K562 (cell line): Measurements from ENCODE around the gene RUNDC3A. TPM values are rescaled to one million over a fixed set of nuclear protein-coding genes. Genes with fewer than 3 reads are reported as not detected.

Experiments
- ARNT ChIP-seq, 2 experiments: fragments of 450-650 bp; IDR thresholded peaks; 2 replicates each; pipeline ENCODE4 v1.6.1; 2016; ENCODE audit warnings: mild to moderate bottlenecking in 1 of 2
- CTCF ChIP-seq, 3 experiments: IDR thresholded peaks in 2 of 3; conservative IDR thresholded peaks in 1 of 3; 2 replicates each; pipeline ENCODE4 v1.5.1; 2011 to 2012; ENCODE audit warnings: low read length in 3 of 3, mild to moderate bottlenecking in 3 of 3, control low read depth in 2 of 3, improper control_type of control experiment in 1 of 3, inconsistent platforms in 1 of 3, low read depth in 1 of 3, mixed read lengths in 1 of 3, moderate library complexity in 1 of 3; ENCODE audit not compliant: insufficient read depth in 2 of 3
- E2F6 ChIP-seq, 2 experiments: IDR thresholded peaks; 2 replicates each; pipeline ENCODE4 v1.6.1; 2011; ENCODE audit warnings: borderline replicate concordance in 1 of 2, control low read depth in 1 of 2, low read depth in 1 of 2, low read length in 1 of 2, mild to moderate bottlenecking in 1 of 2, mixed read lengths in 1 of 2, moderate library complexity in 1 of 2; ENCODE audit not compliant: insufficient read depth in 1 of 2, insufficient read length in 1 of 2, poor library complexity in 1 of 2, severe bottlenecking in 1 of 2; ENCODE audit errors: extremely low read depth in 1 of 2
- NUFIP1 ChIP-seq: fragments of 450-650 bp; IDR thresholded peaks from 2 replicates; pipeline ENCODE4 v1.6.1; 2018; ENCODE audit not compliant: partially characterized antibody
- RAD21 ChIP-seq, 2 experiments: fragments of 250-450 bp in 1 of 2; fragments of 450-650 bp in 1 of 2; sonication (Bioruptor Pico) in 1 of 2; formaldehyde crosslinking in 1 of 2; IDR thresholded peaks in 1 of 2; conservative IDR thresholded peaks in 1 of 2; 2 replicates each; pipeline versions ENCODE4 v1.4.0 to v1.8.0; 2020 to 2022; ENCODE audit warnings: mild to moderate bottlenecking in 2 of 2, moderate library complexity in 1 of 2
- RBFOX2 ChIP-seq: fragments of 200-400 bp; formaldehyde crosslinking; IDR thresholded peaks from 2 replicates; pipeline ENCODE4 v1.6.1; 2017; ENCODE audit warnings: low read depth, mild to moderate bottlenecking, low read length, moderate library complexity
- RBM14 ChIP-seq: fragments of 200-400 bp; formaldehyde crosslinking; IDR thresholded peaks from 2 replicates; pipeline ENCODE4 v1.6.1; 2018; ENCODE audit warnings: low read depth, mild to moderate bottlenecking, low read length, moderate library complexity, borderline replicate concordance; ENCODE audit not compliant: insufficient read depth
- RBM25 ChIP-seq: fragments of 200-400 bp; formaldehyde crosslinking; IDR thresholded peaks from 2 replicates; pipeline ENCODE4 v1.6.1; 2018; ENCODE audit warnings: low read length, low read depth, moderate library complexity; ENCODE audit not compliant: severe bottlenecking
- SRSF1 ChIP-seq: fragments of 200-400 bp; formaldehyde crosslinking; IDR thresholded peaks from 2 replicates; pipeline ENCODE4 v1.6.1; 2017; ENCODE audit warnings: mild to moderate bottlenecking, low read depth, low read length, moderate library complexity
- SRSF9 ChIP-seq: fragments of 200-400 bp; formaldehyde crosslinking; IDR thresholded peaks from 2 replicates; pipeline ENCODE4 v1.6.1; 2017; ENCODE audit warnings: low read depth, low read length, borderline replicate concordance
- TEAD2 ChIP-seq: fragments of 450-650 bp; IDR thresholded peaks from 2 replicates; pipeline ENCODE4 v1.6.1; 2016; ENCODE audit warnings: missing genetic modification characterization, control low read depth, missing compliant biosample characterization
- UBTF ChIP-seq, 2 experiments: IDR thresholded peaks; 2 replicates each; pipeline ENCODE4 v1.6.1; 2012; ENCODE audit warnings: improper control_type of control experiment in 2 of 2, low read depth in 2 of 2, low read length in 2 of 2, borderline replicate concordance in 1 of 2
- ZBTB9 ChIP-seq: fragments of 450-650 bp; formaldehyde crosslinking; IDR thresholded peaks from 2 replicates; pipeline ENCODE4 v1.4.0; 2020; ENCODE audit warnings: mild to moderate bottlenecking, moderate library complexity
- ZHX1 ChIP-seq: fragments of 150-350 bp; conservative IDR thresholded peaks from 2 replicates; pipeline ENCODE4 v1.6.1; 2014; ENCODE audit warnings: low read length
- ZNF143 ChIP-seq: sonication (generic); formaldehyde crosslinking; IDR thresholded peaks from 2 replicates; pipeline ENCODE4 v1.9.0; 2022; ENCODE audit warnings: mild to moderate bottlenecking, missing genetic modification reagents
- ZNF785 ChIP-seq: fragments of 250-450 bp; sonication (Bioruptor Pico); IDR thresholded peaks from 2 replicates; pipeline ENCODE4 v1.4.0; 2020; ENCODE audit warnings: mild to moderate bottlenecking
- ZNF830 ChIP-seq: fragments of 250-450 bp; sonication (Bioruptor Pico); IDR thresholded peaks from 2 replicates; pipeline ENCODE4 v1.5.0; 2021; ENCODE audit warnings: mild to moderate bottlenecking
- polyA plus RNA-seq, 8 experiments: library from polyadenylated mRNA; depleted of rRNA in 4 of 8; stranded (reverse) in 5 of 8; unstranded in 3 of 8; fragments of >200 nt; fragmentation: Nextera tagmentation in 2 of 8; fragmentation: Illumina TruSeq in 1 of 8; extraction: Ambion mirVana in 2 of 8; extraction: Trizol in 1 of 8; gene quantifications; 2 replicates each; pipeline versions ENCODE4 v1.2.1 to v1.2.3, GENCODE V29; 2011 to 2014; ENCODE audit warnings: inconsistent platforms in 1 of 8, missing spikeins in 1 of 8
- total RNA-seq, 7 experiments: library from RNA; depleted of rRNA in 6 of 7; stranded (reverse); fragments of >200 nt in 6 of 7; fragmentation: Illumina TruSeq in 2 of 7; extraction: Trizol in 2 of 7; gene quantifications; 2 replicates each; pipeline versions ENCODE4 v1.2.1 to v1.2.3, GENCODE V29; 2011 to 2021; ENCODE audit warnings: low replicate concordance in 1 of 7

The RUNDC3A gene
- total and polyA plus RNA-seq, 9 of the 15 experiments (the other 6 are each of a cell fraction or from before 2014, with no cell fraction given), result not detected

- TF ChIP-seq RBM25 (no peak), RAD21 (CRISPR knock-in tag; conservative IDR thresholded peaks at IDR 0.05 in 1 of 2, IDR thresholded peaks at IDR 0.05 in 1 of 2) (peak; percentile 43 to 57), ZNF830 (CRISPR knock-in tag) (no peak), SRSF1 (no peak), UBTF (IDR thresholded peaks at IDR 0.05; ENCODE audit: borderline replicate concordance in 1 of 2, low read depth in 2 of 2, low read length in 2 of 2) (0 out of 4 replicates have a peak, but pooled peaks of 1 of the 2 experiments have one; percentile 14), ZNF785 (CRISPR knock-in tag) (no peak), NUFIP1 (no peak), ZBTB9 (CRISPR knock-in tag) (no peak), SRSF9 (no peak), E2F6 (IDR thresholded peaks at IDR 0.05; ENCODE audit: borderline replicate concordance in 1 of 2, extremely low read depth in 1 of 2, insufficient read depth in 1 of 2, insufficient read length in 1 of 2, low read depth in 1 of 2, low read length in 1 of 2, poor library complexity in 1 of 2, severe bottlenecking in 1 of 2) (peak in 1 of 2 experiments; percentile 19), CTCF (IDR thresholded peaks at IDR 0.05 in 2 of 3, conservative IDR thresholded peaks at IDR 0.05 in 1 of 3; ENCODE audit: insufficient read depth in 2 of 3, low read depth in 1 of 3, low read length in 3 of 3) (peak; percentile 63 to 72 (median 66)), ARNT (IDR thresholded peaks at IDR 0.05) (no peak), RBM14 (no peak), ZHX1 (no peak), RBFOX2 (peak; percentile 57), ZNF143 (CRISPR knock-in tag) (no peak), TEAD2 (tag) (no peak)
Observed at GRCh38 chr17:44345454-44346026, 37.1 kb downstream of the RUNDC3A start (continued).
